PC-9 (cell line): ENCODE results near the gene TOR1B.

ENCODE experiments used
- EZH2 ChIP-seq: fragments of 200-600 bp; sonication (generic); IDR thresholded peaks from 2 replicates; pipeline ENCODE4 v1.8.0; 2017; ENCODE audit warnings: antibody characterized with exemption, low read depth
- TF ChIP-seq, protein P1 (sequence below): fragments of 200-600 bp; sonication (generic); conservative IDR thresholded peaks from 2 replicates; pipeline ENCODE4 v1.6.1; 2017; ENCODE audit warnings: mixed run types, antibody characterized with exemption, mild to moderate bottlenecking, moderate library complexity

DNA sequence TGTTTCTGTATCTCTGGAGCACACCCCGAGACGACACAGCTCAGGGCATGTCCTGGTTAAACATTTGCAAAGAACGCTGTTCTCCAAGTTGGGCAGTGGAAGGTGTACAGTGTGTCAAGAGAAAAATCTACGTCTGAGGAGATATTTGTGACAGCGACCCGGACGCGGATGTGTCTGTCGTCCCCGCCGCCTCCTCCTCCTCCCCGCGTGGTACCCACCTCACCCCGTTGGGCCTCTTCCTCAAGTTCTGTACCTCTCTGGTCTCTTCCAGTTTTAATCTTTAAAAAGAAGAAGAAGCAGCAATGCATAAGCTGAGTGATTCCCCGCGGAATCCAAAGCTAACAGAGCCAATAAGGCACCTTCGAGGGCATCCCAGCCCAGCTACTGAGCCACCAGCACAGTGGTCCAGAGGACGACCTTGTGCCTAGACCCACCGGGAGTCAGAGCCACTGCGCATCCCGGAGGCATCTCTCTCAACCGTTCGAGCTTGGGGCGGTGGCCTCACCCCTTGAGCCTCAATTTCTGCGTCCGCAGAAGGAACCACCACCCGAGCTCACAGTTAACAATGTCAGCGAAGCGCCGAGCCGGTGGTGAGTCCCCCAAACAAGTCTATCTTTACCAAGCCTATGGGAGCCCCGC is 31.6 kb downstream of the TOR1B start:
- TF ChIP-seq, protein P1, sequence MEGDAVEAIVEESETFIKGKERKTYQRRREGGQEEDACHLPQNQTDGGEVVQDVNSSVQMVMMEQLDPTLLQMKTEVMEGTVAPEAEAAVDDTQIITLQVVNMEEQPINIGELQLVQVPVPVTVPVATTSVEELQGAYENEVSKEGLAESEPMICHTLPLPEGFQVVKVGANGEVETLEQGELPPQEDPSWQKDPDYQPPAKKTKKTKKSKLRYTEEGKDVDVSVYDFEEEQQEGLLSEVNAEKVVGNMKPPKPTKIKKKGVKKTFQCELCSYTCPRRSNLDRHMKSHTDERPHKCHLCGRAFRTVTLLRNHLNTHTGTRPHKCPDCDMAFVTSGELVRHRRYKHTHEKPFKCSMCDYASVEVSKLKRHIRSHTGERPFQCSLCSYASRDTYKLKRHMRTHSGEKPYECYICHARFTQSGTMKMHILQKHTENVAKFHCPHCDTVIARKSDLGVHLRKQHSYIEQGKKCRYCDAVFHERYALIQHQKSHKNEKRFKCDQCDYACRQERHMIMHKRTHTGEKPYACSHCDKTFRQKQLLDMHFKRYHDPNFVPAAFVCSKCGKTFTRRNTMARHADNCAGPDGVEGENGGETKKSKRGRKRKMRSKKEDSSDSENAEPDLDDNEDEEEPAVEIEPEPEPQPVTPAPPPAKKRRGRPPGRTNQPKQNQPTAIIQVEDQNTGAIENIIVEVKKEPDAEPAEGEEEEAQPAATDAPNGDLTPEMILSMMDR: no peak
- no peak for TF ChIP-seq EZH2
